ENCODE measurements around the gene DKC1.

DKC1 gene

DNA sequence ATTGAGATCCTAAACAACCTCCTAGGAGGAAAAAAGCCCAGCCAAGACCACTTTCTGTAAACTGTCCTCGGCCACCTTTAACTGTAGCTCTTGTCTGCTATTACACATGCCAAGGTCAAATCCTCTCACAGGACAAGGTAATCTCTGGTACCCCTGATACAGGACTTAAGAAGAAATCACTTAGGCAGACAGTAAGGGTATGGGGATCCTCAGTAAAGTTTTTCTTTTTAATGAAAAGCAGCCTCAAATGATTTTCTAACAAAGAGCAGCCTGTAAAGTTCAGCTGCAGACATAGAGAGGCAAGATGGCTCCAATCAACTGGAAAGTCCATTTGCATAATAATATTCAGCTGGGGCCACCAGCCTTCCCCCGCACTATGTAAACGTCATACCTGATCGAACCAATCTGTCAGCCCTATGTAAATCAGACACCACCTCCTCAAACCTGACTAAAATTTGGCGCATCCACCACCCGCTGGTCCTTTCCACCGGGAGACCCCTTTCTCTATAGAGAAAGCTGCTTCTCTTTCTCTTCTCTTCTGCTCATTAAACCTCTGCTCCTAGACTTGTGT lies 57.2 kb downstream of the DKC1 start:
- TF ChIP-seq, protein P1, sequence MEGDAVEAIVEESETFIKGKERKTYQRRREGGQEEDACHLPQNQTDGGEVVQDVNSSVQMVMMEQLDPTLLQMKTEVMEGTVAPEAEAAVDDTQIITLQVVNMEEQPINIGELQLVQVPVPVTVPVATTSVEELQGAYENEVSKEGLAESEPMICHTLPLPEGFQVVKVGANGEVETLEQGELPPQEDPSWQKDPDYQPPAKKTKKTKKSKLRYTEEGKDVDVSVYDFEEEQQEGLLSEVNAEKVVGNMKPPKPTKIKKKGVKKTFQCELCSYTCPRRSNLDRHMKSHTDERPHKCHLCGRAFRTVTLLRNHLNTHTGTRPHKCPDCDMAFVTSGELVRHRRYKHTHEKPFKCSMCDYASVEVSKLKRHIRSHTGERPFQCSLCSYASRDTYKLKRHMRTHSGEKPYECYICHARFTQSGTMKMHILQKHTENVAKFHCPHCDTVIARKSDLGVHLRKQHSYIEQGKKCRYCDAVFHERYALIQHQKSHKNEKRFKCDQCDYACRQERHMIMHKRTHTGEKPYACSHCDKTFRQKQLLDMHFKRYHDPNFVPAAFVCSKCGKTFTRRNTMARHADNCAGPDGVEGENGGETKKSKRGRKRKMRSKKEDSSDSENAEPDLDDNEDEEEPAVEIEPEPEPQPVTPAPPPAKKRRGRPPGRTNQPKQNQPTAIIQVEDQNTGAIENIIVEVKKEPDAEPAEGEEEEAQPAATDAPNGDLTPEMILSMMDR (IDR thresholded peaks at IDR 0.05; ENCODE audit: insufficient read depth, low read length): no peak
- TF ChIP-seq, protein P2, sequence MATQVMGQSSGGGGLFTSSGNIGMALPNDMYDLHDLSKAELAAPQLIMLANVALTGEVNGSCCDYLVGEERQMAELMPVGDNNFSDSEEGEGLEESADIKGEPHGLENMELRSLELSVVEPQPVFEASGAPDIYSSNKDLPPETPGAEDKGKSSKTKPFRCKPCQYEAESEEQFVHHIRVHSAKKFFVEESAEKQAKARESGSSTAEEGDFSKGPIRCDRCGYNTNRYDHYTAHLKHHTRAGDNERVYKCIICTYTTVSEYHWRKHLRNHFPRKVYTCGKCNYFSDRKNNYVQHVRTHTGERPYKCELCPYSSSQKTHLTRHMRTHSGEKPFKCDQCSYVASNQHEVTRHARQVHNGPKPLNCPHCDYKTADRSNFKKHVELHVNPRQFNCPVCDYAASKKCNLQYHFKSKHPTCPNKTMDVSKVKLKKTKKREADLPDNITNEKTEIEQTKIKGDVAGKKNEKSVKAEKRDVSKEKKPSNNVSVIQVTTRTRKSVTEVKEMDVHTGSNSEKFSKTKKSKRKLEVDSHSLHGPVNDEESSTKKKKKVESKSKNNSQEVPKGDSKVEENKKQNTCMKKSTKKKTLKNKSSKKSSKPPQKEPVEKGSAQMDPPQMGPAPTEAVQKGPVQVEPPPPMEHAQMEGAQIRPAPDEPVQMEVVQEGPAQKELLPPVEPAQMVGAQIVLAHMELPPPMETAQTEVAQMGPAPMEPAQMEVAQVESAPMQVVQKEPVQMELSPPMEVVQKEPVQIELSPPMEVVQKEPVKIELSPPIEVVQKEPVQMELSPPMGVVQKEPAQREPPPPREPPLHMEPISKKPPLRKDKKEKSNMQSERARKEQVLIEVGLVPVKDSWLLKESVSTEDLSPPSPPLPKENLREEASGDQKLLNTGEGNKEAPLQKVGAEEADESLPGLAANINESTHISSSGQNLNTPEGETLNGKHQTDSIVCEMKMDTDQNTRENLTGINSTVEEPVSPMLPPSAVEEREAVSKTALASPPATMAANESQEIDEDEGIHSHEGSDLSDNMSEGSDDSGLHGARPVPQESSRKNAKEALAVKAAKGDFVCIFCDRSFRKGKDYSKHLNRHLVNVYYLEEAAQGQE (IDR thresholded peaks at IDR 0.05; ENCODE audit: insufficient replicate concordance, low read depth): no peak
- TF ChIP-seq SPI1 (IDR thresholded peaks at IDR 0.05; ENCODE audit: borderline replicate concordance, low read depth) (no peak), GABPA (IDR thresholded peaks at IDR 0.05; ENCODE audit: low read depth) (no peak), POLR2AphosphoS5 (IDR thresholded peaks at IDR 0.05; ENCODE audit: low read depth) (no peak)
- Histone ChIP-seq H3K27me3 (ENCODE audit: insufficient read depth, poor library complexity, severe bottlenecking) (no peaks in the 10 kb centered on the region), H3K4me3 (replicated peaks; ENCODE audit: insufficient read depth, low read length) (no peak overlapping the region), H3K27ac (replicated peaks) (no peak overlapping the region)
- DNase-seq (ENCODE audit: low read depth in 1 of 2, low spot score in 1 of 2): no peak

DNA sequence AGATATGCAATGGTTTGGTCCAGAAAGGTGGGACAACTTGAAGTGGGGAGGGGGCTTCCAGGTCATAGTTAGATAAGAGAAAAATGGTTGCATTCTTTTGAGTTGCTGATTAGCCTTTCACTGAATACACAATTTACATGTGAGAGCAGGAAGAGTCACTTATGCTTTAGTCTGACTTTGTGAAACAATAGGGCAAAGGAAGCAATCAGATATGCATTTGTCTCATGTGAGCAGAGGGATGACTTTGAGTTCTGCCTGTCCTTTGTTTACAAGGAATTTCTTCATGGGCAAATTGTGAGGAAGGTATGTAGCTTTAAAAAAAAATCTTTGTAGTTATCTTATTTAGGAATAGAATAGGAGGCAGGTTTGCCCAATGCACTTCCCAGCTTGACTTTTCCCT lies 58.9 kb downstream of the DKC1 start:
- H3K4me3 ChIP-seq (replicated peaks; ENCODE audit: insufficient read depth, low read length): no peak overlapping the region
- no peaks in the 10 kb centered on the region for H3K27me3 ChIP-seq (ENCODE audit: insufficient read depth, poor library complexity, severe bottlenecking)
- no peak for DNase-seq (ENCODE audit: low read depth in 1 of 2, low spot score in 1 of 2)
- no peak overlapping the region for H3K27ac ChIP-seq (replicated peaks)
- no peak for TF ChIP-seq POLR2AphosphoS5 (IDR thresholded peaks at IDR 0.05; ENCODE audit: low read depth)
- TF ChIP-seq, protein P2 (IDR thresholded peaks at IDR 0.05; ENCODE audit: insufficient replicate concordance, low read depth): no peak
- TF ChIP-seq, protein P1 (IDR thresholded peaks at IDR 0.05; ENCODE audit: insufficient read depth, low read length): no peak
- no peak for TF ChIP-seq SPI1 (IDR thresholded peaks at IDR 0.05; ENCODE audit: borderline replicate concordance, low read depth)
- no peak for TF ChIP-seq GABPA (IDR thresholded peaks at IDR 0.05; ENCODE audit: low read depth)

DNA sequence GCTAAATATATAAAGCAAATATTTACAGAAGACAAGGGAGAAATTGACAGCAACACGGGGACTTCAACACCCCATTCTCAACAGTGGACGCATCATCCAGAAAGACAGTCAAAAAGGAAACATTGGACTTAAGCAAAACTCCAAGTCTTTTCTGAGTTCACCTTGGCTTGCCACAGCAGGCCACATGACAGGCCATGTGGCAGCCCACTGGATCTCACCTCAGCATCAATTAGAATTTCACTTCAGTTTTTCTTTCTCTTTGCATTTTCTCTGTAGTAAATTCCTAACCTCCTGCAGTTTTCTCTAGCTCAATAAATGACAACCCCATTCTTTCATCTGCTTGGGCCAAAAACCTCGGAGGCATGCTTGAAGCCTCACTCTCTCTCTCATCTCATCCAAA lies 59.4 kb downstream of the DKC1 start:
- no peak overlapping the region for H3K4me3 ChIP-seq (replicated peaks; ENCODE audit: insufficient read depth, low read length)
- H3K27me3 ChIP-seq (ENCODE audit: insufficient read depth, poor library complexity, severe bottlenecking): no peaks in the 10 kb centered on the region
- no peak overlapping the region for H3K27ac ChIP-seq (replicated peaks)
- DNase-seq (ENCODE audit: low read depth in 1 of 2, low spot score in 1 of 2): no peak
- TF ChIP-seq, protein P2 (IDR thresholded peaks at IDR 0.05; ENCODE audit: insufficient replicate concordance, low read depth): no peak
- TF ChIP-seq GABPA (IDR thresholded peaks at IDR 0.05; ENCODE audit: low read depth) (no peak), POLR2AphosphoS5 (IDR thresholded peaks at IDR 0.05; ENCODE audit: low read depth) (no peak), SPI1 (IDR thresholded peaks at IDR 0.05; ENCODE audit: borderline replicate concordance, low read depth) (no peak)
- TF ChIP-seq, protein P1 (IDR thresholded peaks at IDR 0.05; ENCODE audit: insufficient read depth, low read length): no peak

Data from HL-60 (cell line).